HG03378 (cell line): ENCODE measurements around the gene GAPDHS.

Source experiments
- ATAC-seq: cut with Tn5 transposase; IDR thresholded peaks from one replicate; pipeline ENCODE4 v1.9.1; 2021; ENCODE audit warnings: mild to moderate bottlenecking, moderate library complexity; ENCODE audit not compliant: unreplicated experiment

Gene GAPDHS

GRCh38 chr19:35555301-35556005 lies 22.2 kb downstream of the GAPDHS start:
- ATAC-seq = no peak

- no peak for ATAC-seq
Observed at GRCh38 chr19:35556025-35556590, 22.9 kb downstream of the GAPDHS start.

- ATAC-seq = no peak
Observed at GRCh38 chr19:35556846-35557538, 23.7 kb downstream of the GAPDHS start.

GRCh38 chr19:35557539-35558399 lies 24.5 kb downstream of the GAPDHS start:
- no peak for ATAC-seq

- ATAC-seq = no peak
Observed at GRCh38 chr19:35558400-35559280, 25.4 kb downstream of the GAPDHS start.

GRCh38 chr19:35559281-35559659 lies 26.0 kb downstream of the GAPDHS start:
- ATAC-seq = peak; percentile 79

- no peak for ATAC-seq
Observed at GRCh38 chr19:35559781-35560180, 26.5 kb downstream of the GAPDHS start.

GRCh38 chr19:35560271-35560670 lies 27.0 kb downstream of the GAPDHS start:
- ATAC-seq = no peak

GRCh38 chr19:35560677-35561076 lies 27.4 kb downstream of the GAPDHS start:
- ATAC-seq = no peak

- ATAC-seq = no peak
Observed at GRCh38 chr19:35561436-35561835, 28.2 kb downstream of the GAPDHS start.

GRCh38 chr19:35562336-35562735 lies 29.1 kb downstream of the GAPDHS start:
- ATAC-seq = no peak

- no peak for ATAC-seq
Observed at GRCh38 chr19:35562776-35563175, 29.5 kb downstream of the GAPDHS start.

- no peak for ATAC-seq
Observed at GRCh38 chr19:35563207-35563829, 30.1 kb downstream of the GAPDHS start, which contains the start of gene ATP4A. TSS of gene ATP4A (minus strand) at chr19:35563658. CDS start at chr19:35563629, 29 bp downstream.

- ATAC-seq = no peak
Observed at GRCh38 chr19:35565016-35565856, 32.0 kb downstream of the GAPDHS start.

- ATAC-seq = no peak
Observed at GRCh38 chr19:35566738-35567137, 33.5 kb downstream of the GAPDHS start.

GRCh38 chr19:35569281-35569781 lies 36.1 kb downstream of the GAPDHS start:
- no peak for ATAC-seq

- ATAC-seq = no peak
Observed at GRCh38 chr19:35571406-35571965, 38.2 kb downstream of the GAPDHS start.

- ATAC-seq = no peak
Observed at GRCh38 chr19:35577918-35578317, 44.7 kb downstream of the GAPDHS start.
